ENCODE measurements around the gene CPNE2. TPM values are rescaled to one million over a fixed set of nuclear protein-coding genes. Genes with fewer than 3 reads are reported as not detected.

CPNE2 gene
- total and polyA plus RNA-seq, 10 of the 15 experiments (the other 5 are each of a cell fraction or from before 2014, with no cell fraction given): 3.1 to 22.1 (median 9.9) TPM

DNA sequence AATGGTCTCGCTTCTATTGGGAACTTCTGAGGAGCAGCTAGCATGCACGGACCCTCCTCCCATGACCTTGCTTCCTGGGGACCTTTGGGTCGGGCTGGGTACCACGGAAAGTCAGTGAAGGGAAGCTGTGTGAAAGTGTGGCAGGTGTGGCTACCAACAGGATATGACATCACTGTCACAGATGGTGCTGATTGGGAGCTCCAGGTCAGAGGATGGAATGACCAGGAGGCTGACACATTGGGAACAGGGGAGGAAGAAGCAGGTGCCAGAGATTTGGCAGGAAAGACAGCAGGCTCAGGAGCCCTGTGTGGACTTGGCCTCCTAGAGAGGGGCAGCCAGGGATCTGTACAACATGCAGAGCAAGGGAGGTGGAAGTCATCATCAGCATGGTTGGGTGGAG, 34.0 kb downstream of the CPNE2 start:
- intact Hi-C loops (cut with micrococcal nuclease; ENCODE audit: unreplicated experiment) (loop anchor here (5.0 kb wide), 1 partner anchor 41 kb away; no protein-coding TSS in a partner anchor), in situ Hi-C loops (cut with MboI) (no loop called here)
- Histone ChIP-seq H3K27me3 (replicated peaks in 1 of 2; ENCODE audit: control insufficient read depth in 2 of 2, insufficient read depth in 2 of 2, low read length in 1 of 2) (no peaks in the 10 kb centered on the region), H3K36me3 (ENCODE audit: control insufficient read depth in 2 of 2, insufficient read depth in 2 of 2, low read length in 1 of 2) (no peaks in the 10 kb centered on the region), H3K4me1 (ENCODE audit: control insufficient read depth, insufficient read depth, low read length) (peaks cover 31% of the 10 kb centered on the region), H4K20me1 (ENCODE audit: control insufficient read depth, insufficient read depth) (no peaks in the 10 kb centered on the region), H3K79me2 (ENCODE audit: control insufficient read depth, insufficient read depth, low read length) (no peaks in the 10 kb centered on the region), H3K27ac (ENCODE audit: control insufficient read depth, insufficient read depth) (no peak overlapping the region), H3K9ac (ENCODE audit: control insufficient read depth, insufficient read depth, low read length) (no peak overlapping the region), H2AFZ (ENCODE audit: control insufficient read depth, low read depth, low read length) (no peak overlapping the region), H3K4me3 (no peak overlapping the region), H3K9me3 (replicated peaks; ENCODE audit: control insufficient read depth, insufficient read depth, low read length) (no peaks in the 10 kb centered on the region), H3K4me2 (ENCODE audit: control insufficient read depth, insufficient read depth) (no peak overlapping the region)
- ATAC-seq (no peak), DNase-seq (ENCODE audit: low read depth, low spot score) (no peak), FAIRE-seq (peak; percentile 35)
- SMC1A ChIA-PET (ENCODE audit: uncharacterized antibody, unreplicated experiment): interaction anchor here (1.0 to 1.9 kb wide), 4 partner anchors 15 to 173 kb away, joined by 3 to 6 read pairs (median 4); no protein-coding TSS in a partner anchor
- CTCF ChIA-PET: interaction anchor here (1.1 to 1.5 kb wide), 4 partner anchors 15 to 43 kb away, joined by 3 to 9 read pairs (median 6); partner anchors contain the start of gene CPNE2
- BruUV-seq (replicated peaks): no TSS peak
- RAD21 ChIA-PET (ENCODE audit: unreplicated experiment): interaction anchor here (1.1 to 2.7 kb wide), 3 partner anchors 25 to 44 kb away, joined by 3 to 6 read pairs (median 4); no protein-coding TSS in a partner anchor
- TF ChIP-seq NFYB (IDR thresholded peaks at IDR 0.05; ENCODE audit: insufficient read depth, low read depth, low read length) (0 out of 2 replicates have a peak, but pooled peaks have one; percentile 36), MTA3 (IDR thresholded peaks at IDR 0.05; ENCODE audit: borderline replicate concordance, low read length) (no peak)
- 64% methylated on average over 4 of the region's 4 CpGs for WGBS (ENCODE audit: insufficient coverage, insufficient replicate concordance, low lambda C conversion rate, missing lambda C conversion rate)
- POLR2A ChIA-PET: interaction anchor here (0.9 to 1.3 kb wide), 4 partner anchors 8 to 26 kb away, joined by 3 read pairs; no protein-coding TSS in a partner anchor

DNA sequence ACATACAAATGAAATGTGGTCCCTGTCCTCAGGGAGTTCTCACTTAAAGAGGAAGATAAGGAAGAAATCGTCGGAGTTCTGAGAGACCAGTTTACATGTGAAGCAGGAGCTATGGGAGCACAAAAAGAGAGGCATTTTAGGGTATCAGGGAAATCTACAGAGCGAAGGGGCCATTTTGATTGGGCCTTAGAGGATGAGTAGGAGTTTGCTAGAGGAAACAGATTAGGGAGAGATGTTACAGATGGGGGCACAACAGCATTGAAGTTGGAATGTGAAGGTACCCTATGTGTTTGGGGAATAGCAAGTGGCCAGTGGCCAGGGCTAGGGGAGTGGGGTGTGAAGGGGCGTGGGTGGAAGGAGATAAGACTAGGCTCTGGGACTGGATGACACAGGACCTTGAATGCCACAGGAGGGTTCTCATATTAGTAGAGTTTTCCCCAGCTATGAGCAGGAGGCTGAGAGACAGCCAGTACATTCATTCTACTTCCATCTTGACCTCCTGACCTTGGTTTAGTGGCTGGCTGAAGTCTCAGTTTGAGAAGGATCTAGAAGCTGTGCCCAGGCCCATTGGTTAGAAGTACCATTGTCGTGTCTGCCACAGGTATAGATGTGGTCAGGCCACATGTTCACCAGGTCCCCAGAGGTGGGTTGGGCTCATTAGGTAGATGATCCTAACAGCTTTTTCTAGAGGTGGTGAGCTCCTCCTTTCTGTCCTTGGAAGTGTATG, 34.8 kb downstream of the CPNE2 start:
- no peak overlapping the region; the same call in 1 of the 2 replicates for H2AFZ ChIP-seq (ENCODE audit: control insufficient read depth, low read depth, low read length)
- peak; percentile 75 for ATAC-seq
- H3K27me3 ChIP-seq (replicated peaks in 1 of 2; ENCODE audit: control insufficient read depth in 2 of 2, insufficient read depth in 2 of 2, low read length in 1 of 2): no peaks in the 10 kb centered on the region
- 59% methylated on average over 5 of the region's 5 CpGs for WGBS (ENCODE audit: insufficient coverage, insufficient replicate concordance, low lambda C conversion rate, missing lambda C conversion rate)
- ChIA-PET RAD21 (ENCODE audit: unreplicated experiment) (interaction anchor here (1.1 to 2.7 kb wide), 6 partner anchors 14 to 43 kb away, joined by 3 to 6 read pairs (median 4); partner anchors contain the start of gene CPNE2), POLR2A (interaction anchor here (0.6 to 1.3 kb wide), 5 partner anchors 8 to 25 kb away, joined by 3 to 4 read pairs (median 3); no protein-coding TSS in a partner anchor), SMC1A (ENCODE audit: uncharacterized antibody, unreplicated experiment) (interaction anchor here (1.0 to 1.9 kb wide), 7 partner anchors 13 to 172 kb away, joined by 3 to 10 read pairs (median 3); partner anchors contain the start of gene CPNE2), CTCF (interaction anchor here (0.9 to 1.5 kb wide), 6 partner anchors 8 to 44 kb away, joined by 3 to 9 read pairs (median 5); partner anchors contain the start of gene CPNE2)
- no peak overlapping the region for H3K9ac ChIP-seq (ENCODE audit: control insufficient read depth, insufficient read depth, low read length)
- no TSS peak for BruUV-seq (replicated peaks)
- H3K4me3 ChIP-seq: no peak overlapping the region
- peak overlapping the region; percentile 7; the same call in 1 of the 2 replicates for H3K4me2 ChIP-seq (ENCODE audit: control insufficient read depth, insufficient read depth)
- H3K27ac ChIP-seq (ENCODE audit: control insufficient read depth, insufficient read depth): peak overlapping the region; percentile 46; the same call in 1 of the 2 replicates
- H3K36me3 ChIP-seq (ENCODE audit: control insufficient read depth in 2 of 2, insufficient read depth in 2 of 2, low read length in 1 of 2): no peaks in the 10 kb centered on the region
- peak; percentile 42 for DNase-seq (ENCODE audit: low read depth, low spot score)
- intact Hi-C loops (cut with micrococcal nuclease; ENCODE audit: unreplicated experiment): loop anchor here (5.0 kb wide), 1 partner anchor 40 kb away; no protein-coding TSS in a partner anchor
- in situ Hi-C loops (cut with MboI): no loop called here
- H3K4me1 ChIP-seq (ENCODE audit: control insufficient read depth, insufficient read depth, low read length): peaks cover 31% of the 10 kb centered on the region
- FAIRE-seq: peak; percentile 76
- no peaks in the 10 kb centered on the region for H3K79me2 ChIP-seq (ENCODE audit: control insufficient read depth, insufficient read depth, low read length)
- H3K9me3 ChIP-seq (replicated peaks; ENCODE audit: control insufficient read depth, insufficient read depth, low read length): no peaks in the 10 kb centered on the region
- no peaks in the 10 kb centered on the region for H4K20me1 ChIP-seq (ENCODE audit: control insufficient read depth, insufficient read depth)
- TF ChIP-seq SMARCA5 (IDR thresholded peaks at IDR 0.05): peak; percentile 51; the same call in 1 of the 2 replicates
- TF ChIP-seq, protein P1, sequence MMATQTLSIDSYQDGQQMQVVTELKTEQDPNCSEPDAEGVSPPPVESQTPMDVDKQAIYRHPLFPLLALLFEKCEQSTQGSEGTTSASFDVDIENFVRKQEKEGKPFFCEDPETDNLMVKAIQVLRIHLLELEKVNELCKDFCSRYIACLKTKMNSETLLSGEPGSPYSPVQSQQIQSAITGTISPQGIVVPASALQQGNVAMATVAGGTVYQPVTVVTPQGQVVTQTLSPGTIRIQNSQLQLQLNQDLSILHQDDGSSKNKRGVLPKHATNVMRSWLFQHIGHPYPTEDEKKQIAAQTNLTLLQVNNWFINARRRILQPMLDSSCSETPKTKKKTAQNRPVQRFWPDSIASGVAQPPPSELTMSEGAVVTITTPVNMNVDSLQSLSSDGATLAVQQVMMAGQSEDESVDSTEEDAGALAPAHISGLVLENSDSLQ (IDR thresholded peaks at IDR 0.05): 0 out of 2 replicates have a peak, but pooled peaks have one; percentile 23
- no peak for TF ChIP-seq TBL1XR1 (IDR thresholded peaks at IDR 0.05; ENCODE audit: low read depth, low read length)
- no peak for TF ChIP-seq STAT3 (IDR thresholded peaks at IDR 0.05; ENCODE audit: low read depth, low read length)
- TF ChIP-seq GATAD2B (conservative IDR thresholded peaks at IDR 0.05; ENCODE audit: low read depth): 0 out of 2 replicates have a peak, but pooled peaks have one; percentile 35
- TF ChIP-seq NR2F1 (conservative IDR thresholded peaks at IDR 0.05): peak; percentile 90
- peak in 1 of 2 experiments; percentile 39; a peak in 1 of 4 replicates for TF ChIP-seq BHLHE40 (IDR thresholded peaks at IDR 0.05; ENCODE audit: borderline replicate concordance in 1 of 2, low read depth in 2 of 2, low read length in 1 of 2)
- TF ChIP-seq MEF2A (IDR thresholded peaks at IDR 0.05; ENCODE audit: insufficient read depth, low read depth, low read length): no peak
- no peak for TF ChIP-seq POLR2A (IDR thresholded peaks at IDR 0.05; ENCODE audit: low read depth, low read length)
- TF ChIP-seq, protein P2, sequence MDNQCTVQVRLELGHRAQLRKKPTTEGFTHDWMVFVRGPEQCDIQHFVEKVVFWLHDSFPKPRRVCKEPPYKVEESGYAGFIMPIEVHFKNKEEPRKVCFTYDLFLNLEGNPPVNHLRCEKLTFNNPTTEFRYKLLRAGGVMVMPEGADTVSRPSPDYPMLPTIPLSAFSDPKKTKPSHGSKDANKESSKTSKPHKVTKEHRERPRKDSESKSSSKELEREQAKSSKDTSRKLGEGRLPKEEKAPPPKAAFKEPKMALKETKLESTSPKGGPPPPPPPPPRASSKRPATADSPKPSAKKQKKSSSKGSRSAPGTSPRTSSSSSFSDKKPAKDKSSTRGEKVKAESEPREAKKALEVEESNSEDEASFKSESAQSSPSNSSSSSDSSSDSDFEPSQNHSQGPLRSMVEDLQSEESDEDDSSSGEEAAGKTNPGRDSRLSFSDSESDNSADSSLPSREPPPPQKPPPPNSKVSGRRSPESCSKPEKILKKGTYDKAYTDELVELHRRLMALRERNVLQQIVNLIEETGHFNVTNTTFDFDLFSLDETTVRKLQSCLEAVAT (IDR thresholded peaks at IDR 0.05): peak; percentile 53; the same call in 1 of the 2 replicates
- no peak for TF ChIP-seq KDM1A (IDR thresholded peaks at IDR 0.05; ENCODE audit: borderline replicate concordance)
